HepG2 (cell line): Measurements from ENCODE around the gene ACD. TPM values are rescaled to one million over a fixed set of nuclear protein-coding genes. Genes with fewer than 3 reads are reported as not detected.

Source experiments
- AHR ChIP-seq: IDR thresholded peaks from 2 replicates; pipeline ENCODE4 v1.6.1; 2018; ENCODE audit warnings: missing genetic modification reagents, missing compliant biosample characterization
- ARNT2 ChIP-seq: sonication (generic); formaldehyde crosslinking; IDR thresholded peaks from 2 replicates; pipeline ENCODE4 v1.8.0; 2022; ENCODE audit warnings: mild to moderate bottlenecking, low read depth, missing genetic modification reagents, moderate library complexity
- ELF1 ChIP-seq: sonication (generic); formaldehyde crosslinking; IDR thresholded peaks from 2 replicates; pipeline ENCODE4 v1.4.0; 2020; ENCODE audit warnings: missing genetic modification reagents
- FOXK2 ChIP-seq: fragments of 450-650 bp; IDR thresholded peaks from 2 replicates; pipeline ENCODE4 v1.6.1; 2016
- GPN1 ChIP-seq: sonication (generic); formaldehyde crosslinking; IDR thresholded peaks from 2 replicates; pipeline ENCODE4 v1.5.1; 2020; ENCODE audit warnings: missing genetic modification reagents, borderline replicate concordance
- IKZF1 ChIP-seq: fragments of 450-650 bp; IDR thresholded peaks from 2 replicates; pipeline ENCODE4 v1.7.1; 2016
- KAT8 ChIP-seq: IDR thresholded peaks from 2 replicates; pipeline ENCODE4 v1.6.1; 2016; ENCODE audit warnings: missing genetic modification reagents, missing compliant biosample characterization
- MAFF ChIP-seq: IDR thresholded peaks from 2 replicates; pipeline ENCODE4 v1.6.1; 2011; ENCODE audit warnings: low read depth, low read length, improper control_type of control experiment
- MEIS1 ChIP-seq: sonication (generic); formaldehyde crosslinking; IDR thresholded peaks from 2 replicates; pipeline ENCODE4 v1.9.0; 2021; ENCODE audit warnings: mild to moderate bottlenecking, missing genetic modification reagents, moderate library complexity, borderline replicate concordance
- NFKB2 ChIP-seq: sonication (generic); formaldehyde crosslinking; IDR thresholded peaks from 2 replicates; pipeline ENCODE4 v1.4.0; 2020; ENCODE audit warnings: missing genetic modification reagents, borderline replicate concordance
- PATZ1 ChIP-seq: sonication (generic); formaldehyde crosslinking; IDR thresholded peaks from 2 replicates; pipeline ENCODE4 v1.4.0; 2020; ENCODE audit warnings: missing genetic modification reagents
- SRY ChIP-seq: sonication (generic); formaldehyde crosslinking; IDR thresholded peaks from 2 replicates; pipeline ENCODE4 v1.8.0; 2022; ENCODE audit warnings: mild to moderate bottlenecking, missing genetic modification reagents
- SSRP1 ChIP-seq: IDR thresholded peaks from 2 replicates; pipeline ENCODE4 v1.6.1; 2016; ENCODE audit warnings: control low read depth
- THAP9 ChIP-seq: sonication (generic); formaldehyde crosslinking; IDR thresholded peaks from 2 replicates; pipeline ENCODE4; 2020; ENCODE audit warnings: missing genetic modification reagents, mild to moderate bottlenecking, borderline replicate concordance
- XRCC5 ChIP-seq: fragments of 200-400 bp; formaldehyde crosslinking; optimal IDR thresholded peaks from 2 replicates; pipeline ENCODE3; 2017; ENCODE audit warnings: mild to moderate bottlenecking, low read length
- ZBTB38 ChIP-seq: sonication (generic); formaldehyde crosslinking; IDR thresholded peaks from 2 replicates; pipeline ENCODE4 v1.5.1; 2020; ENCODE audit warnings: mild to moderate bottlenecking, missing genetic modification reagents
- ZBTB42 ChIP-seq: sonication (generic); formaldehyde crosslinking; IDR thresholded peaks from 2 replicates; pipeline ENCODE4 v1.5.0; 2020; ENCODE audit warnings: mild to moderate bottlenecking, missing genetic modification reagents
- ZC3H13 ChIP-seq: sonication (generic); formaldehyde crosslinking; IDR thresholded peaks from 2 replicates; pipeline ENCODE4 v1.8.1; 2023; ENCODE audit warnings: mild to moderate bottlenecking, missing genetic modification reagents, moderate library complexity
- ZNF234 ChIP-seq: sonication (generic); formaldehyde crosslinking; conservative IDR thresholded peaks from 2 replicates; pipeline ENCODE4 v1.5.1; 2020; ENCODE audit warnings: mild to moderate bottlenecking, missing genetic modification reagents
- ZNF296 ChIP-seq: sonication (generic); formaldehyde crosslinking; conservative IDR thresholded peaks from 2 replicates; pipeline ENCODE4 v1.5.0; 2020; ENCODE audit warnings: mild to moderate bottlenecking, missing genetic modification reagents
- ZNF329 ChIP-seq: sonication (generic); formaldehyde crosslinking; IDR thresholded peaks from 2 replicates; pipeline ENCODE4 v1.9.0; 2021; ENCODE audit warnings: low read depth, mild to moderate bottlenecking, missing genetic modification reagents
- ZNF44 ChIP-seq: sonication (generic); formaldehyde crosslinking; IDR thresholded peaks from 2 replicates; pipeline ENCODE4 v1.5.1; 2020; ENCODE audit warnings: mild to moderate bottlenecking, missing genetic modification reagents
- ZNF451 ChIP-seq: sonication (generic); formaldehyde crosslinking; IDR thresholded peaks from 2 replicates; pipeline ENCODE4 v1.5.0; 2020; ENCODE audit warnings: mild to moderate bottlenecking, missing genetic modification reagents
- ZNF546 ChIP-seq: sonication (generic); formaldehyde crosslinking; conservative IDR thresholded peaks from 2 replicates; pipeline ENCODE4 v1.8.1; 2023; ENCODE audit warnings: mild to moderate bottlenecking, missing genetic modification reagents
- ZNF570 ChIP-seq: sonication (generic); formaldehyde crosslinking; IDR thresholded peaks from 2 replicates; pipeline ENCODE4 v1.4.0; 2020; ENCODE audit warnings: mild to moderate bottlenecking, missing genetic modification reagents, borderline replicate concordance
- polyA plus RNA-seq, 8 experiments: library from polyadenylated mRNA; depleted of rRNA in 3 of 8; stranded (reverse) in 7 of 8; unstranded in 1 of 8; fragments of >200 nt; fragmentation: Illumina TruSeq in 4 of 8; extraction: Trizol in 4 of 8; gene quantifications; 2 replicates each; pipeline versions ENCODE4 v1.2.1 to v1.2.3, GENCODE V29; 2011 to 2016; ENCODE audit warnings: low read depth in 4 of 8, missing spikeins in 1 of 8, mixed read lengths in 1 of 8; ENCODE audit not compliant: insufficient read depth in 1 of 8
- total RNA-seq, 5 experiments: library from RNA; depleted of rRNA; stranded (reverse); fragments of >200 nt; fragmentation: Illumina TruSeq; extraction: Trizol; gene quantifications; 2 replicates each; pipeline ENCODE4 v1.2.3, GENCODE V29; 2016; ENCODE audit warnings: low read depth in 1 of 5
- TF ChIP-seq, protein P1 (sequence below): IDR thresholded peaks from 2 replicates; pipeline ENCODE4 v1.6.1; 2016

Gene ACD
- total and polyA plus RNA-seq, 2 of the 13 experiments (the other 11 are each of a cell fraction or from before 2014, with no cell fraction given) = 32.6 to 38.3 TPM

GRCh38 chr16:67666559-67667452 lies 6.7 kb upstream of the ACD start, which contains the start of the genes C16orf86 and ENKD1 (continued):
- TF ChIP-seq, protein P1, sequence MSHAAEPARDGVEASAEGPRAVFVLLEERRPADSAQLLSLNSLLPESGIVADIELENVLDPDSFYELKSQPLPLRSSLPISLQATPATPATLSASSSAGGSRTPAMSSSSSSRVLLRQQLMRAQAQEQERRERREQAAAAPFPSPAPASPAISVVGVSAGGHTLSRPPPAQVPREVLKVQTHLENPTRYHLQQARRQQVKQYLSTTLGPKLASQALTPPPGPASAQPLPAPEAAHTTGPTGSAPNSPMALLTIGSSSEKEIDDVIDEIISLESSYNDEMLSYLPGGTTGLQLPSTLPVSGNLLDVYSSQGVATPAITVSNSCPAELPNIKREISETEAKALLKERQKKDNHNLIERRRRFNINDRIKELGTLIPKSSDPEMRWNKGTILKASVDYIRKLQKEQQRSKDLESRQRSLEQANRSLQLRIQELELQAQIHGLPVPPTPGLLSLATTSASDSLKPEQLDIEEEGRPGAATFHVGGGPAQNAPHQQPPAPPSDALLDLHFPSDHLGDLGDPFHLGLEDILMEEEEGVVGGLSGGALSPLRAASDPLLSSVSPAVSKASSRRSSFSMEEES (CRISPR knock-in tag) = no peak
- TF ChIP-seq KAT8 (CRISPR knock-in tag) (no peak; the same call in none of the 2 replicates), IKZF1 (no peak), ZBTB42 (peak; percentile 38; the same call in 1 of the 2 replicates), SSRP1 (CRISPR knock-in tag) (no peak), THAP9 (CRISPR knock-in tag) (no peak), ZC3H13 (no peak; the same call in 1 of the 2 replicates), AHR (no peak), ZNF329 (CRISPR knock-in tag) (no peak), GPN1 (CRISPR knock-in tag) (no peak), ELF1 (peak; percentile 75), ZNF296 (CRISPR knock-in tag) (peak; percentile 75; the same call in 1 of the 2 replicates), ZNF570 (CRISPR knock-in tag) (no peak), NFKB2 (CRISPR knock-in tag) (peak; percentile 18; the same call in 1 of the 2 replicates), ZNF451 (CRISPR knock-in tag) (peak; percentile 6; the same call in 1 of the 2 replicates), SRY (CRISPR knock-in tag) (peak; percentile 91; the same call in 1 of the 2 replicates), ZNF546 (CRISPR knock-in tag) (no peak), FOXK2 (no peak), PATZ1 (CRISPR knock-in tag) (peak; percentile 8; the same call in 1 of the 2 replicates), ZBTB38 (CRISPR knock-in tag) (peak; percentile 63), XRCC5 (no peak), MEIS1 (CRISPR knock-in tag) (no peak), ARNT2 (CRISPR knock-in tag) (0 out of 2 replicates have a peak, but pooled peaks have one; percentile 57), ZNF234 (CRISPR knock-in tag) (peak; percentile 55; the same call in 1 of the 2 replicates), ZNF44 (CRISPR knock-in tag) (no peak), MAFF (no peak)
